Measurements from ENCODE around the gene CHST8.

The CHST8 gene

DNA sequence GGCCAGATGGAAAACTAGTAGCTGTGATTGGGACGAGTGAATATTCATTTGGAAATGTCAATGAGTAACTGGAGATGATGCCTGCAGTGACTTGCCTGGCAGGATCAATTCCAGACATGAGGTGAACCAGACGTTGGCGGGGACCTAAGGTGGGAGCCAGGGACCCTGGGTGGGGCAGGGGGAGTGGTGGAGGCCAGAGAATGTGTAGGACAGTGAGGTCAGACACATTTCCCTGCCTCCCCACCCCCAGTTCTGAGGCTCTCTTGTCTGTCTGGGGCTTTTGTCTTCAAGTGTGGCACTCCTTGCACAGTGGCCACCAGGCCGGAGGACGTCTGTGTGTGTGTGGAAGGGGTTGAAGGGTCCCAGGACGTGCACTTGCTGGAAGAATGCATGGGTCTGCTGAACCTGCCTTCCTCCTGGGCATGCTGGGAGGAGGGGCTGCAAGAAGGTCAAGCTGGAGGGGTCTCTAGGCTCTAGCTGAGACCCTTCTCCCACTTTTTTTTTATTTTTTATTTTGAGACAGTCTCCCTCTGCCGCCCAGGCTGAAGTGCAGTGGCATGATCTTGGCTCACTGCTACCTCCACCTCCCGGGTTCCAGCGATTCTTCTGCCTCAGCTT is 51.6 kb downstream of the CHST8 start:
- DNase-seq (ENCODE audit: low read depth): no peak

DNA sequence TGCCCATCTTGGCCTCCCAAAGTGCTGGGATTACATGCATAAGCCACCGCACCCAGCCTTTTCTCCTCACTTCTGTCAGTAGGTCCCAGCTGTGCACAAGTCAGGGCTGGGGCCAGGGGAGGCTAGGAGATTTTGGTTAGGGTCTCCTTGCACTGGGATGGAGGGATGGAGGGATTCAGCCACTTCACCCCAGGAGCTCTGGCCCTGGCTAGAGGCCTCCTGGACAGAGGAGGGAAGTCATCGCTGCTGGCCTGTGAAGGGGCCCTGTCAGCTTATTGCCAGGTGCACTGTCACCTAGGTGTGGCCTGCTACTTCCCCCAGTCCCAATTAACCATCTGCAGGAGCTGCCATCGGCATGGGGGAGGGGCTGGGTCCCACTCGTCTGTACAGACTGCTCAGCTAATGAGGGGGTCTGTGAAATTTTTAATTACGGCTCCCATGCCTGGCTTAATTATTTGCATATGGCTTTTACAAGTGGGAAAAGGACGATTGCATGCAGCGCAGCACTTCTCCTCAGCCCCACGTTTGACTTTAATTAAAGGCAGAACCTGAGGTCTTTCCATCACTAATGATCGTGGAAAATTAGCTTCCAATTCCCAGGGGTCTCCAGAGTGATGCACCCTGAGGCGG is 52.4 kb downstream of the CHST8 start:
- DNase-seq (ENCODE audit: low read depth): no peak

DNA sequence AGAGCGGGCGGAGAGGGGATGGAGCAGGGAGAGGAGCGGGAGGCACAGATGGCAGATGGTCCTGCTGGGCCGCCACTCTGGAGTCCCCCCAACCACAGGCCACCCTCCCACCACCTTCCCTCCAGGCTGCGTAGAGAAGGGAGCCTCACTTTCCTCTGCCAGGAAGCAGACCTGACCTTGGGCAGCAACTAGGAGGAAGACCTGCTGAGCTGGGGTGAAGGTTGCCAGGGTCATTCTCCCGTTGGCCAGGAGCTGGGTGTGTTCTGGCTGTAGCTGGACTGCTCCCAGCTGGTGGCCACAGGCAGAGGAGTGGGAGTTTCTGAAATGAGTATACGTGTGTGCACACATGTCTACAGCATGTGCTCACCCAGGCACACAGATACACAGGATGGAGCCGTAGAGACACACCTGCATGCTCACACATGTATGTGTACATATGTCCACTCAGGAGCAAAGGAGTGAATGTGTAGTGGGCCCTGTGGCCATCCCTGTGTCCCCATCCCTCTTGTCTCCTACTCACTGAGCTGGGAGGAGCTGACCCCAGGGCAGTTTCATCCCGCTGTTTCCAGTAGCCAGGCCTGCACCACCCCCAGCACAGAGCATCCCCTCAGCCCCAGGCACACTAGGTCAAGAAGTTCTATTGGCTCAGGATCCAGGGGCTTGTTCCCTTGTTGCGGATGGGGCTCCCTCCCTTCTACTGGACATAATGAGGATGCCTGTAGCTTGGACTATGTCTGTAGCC is 53.0 kb downstream of the CHST8 start:
- DNase-seq (ENCODE audit: low read depth): no peak

DNA sequence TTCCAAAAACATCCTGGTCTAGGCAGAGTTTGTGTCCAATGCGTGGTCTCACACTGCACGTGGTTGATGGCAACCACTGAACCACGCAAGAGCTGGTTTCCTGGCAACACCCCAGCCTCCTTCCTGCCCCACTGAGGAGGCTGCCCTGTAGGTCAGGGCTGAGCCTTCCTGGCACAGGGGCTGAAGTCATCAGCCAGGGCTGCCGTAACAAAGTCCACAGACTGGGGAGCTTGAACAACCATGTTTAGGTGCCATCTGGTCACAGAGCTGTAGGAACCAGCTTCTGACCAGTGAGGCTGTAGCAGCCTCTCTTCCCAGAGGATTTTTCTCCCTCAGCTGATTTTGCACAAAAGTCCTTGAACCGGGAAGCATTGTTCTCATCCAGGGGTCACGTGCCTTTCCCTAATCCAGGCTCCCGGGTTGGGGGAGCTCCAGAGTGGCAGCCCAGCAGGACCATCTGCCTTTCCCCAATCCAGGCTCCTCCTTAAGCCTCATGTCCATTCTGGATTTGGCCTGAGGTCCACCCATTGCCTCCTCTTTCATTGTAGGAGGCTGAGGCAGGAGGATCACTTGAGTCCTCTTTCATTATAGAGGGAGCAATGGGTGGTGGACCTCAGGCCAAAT is 53.9 kb downstream of the CHST8 start:
- DNase-seq (ENCODE audit: low read depth): no peak

DNA sequence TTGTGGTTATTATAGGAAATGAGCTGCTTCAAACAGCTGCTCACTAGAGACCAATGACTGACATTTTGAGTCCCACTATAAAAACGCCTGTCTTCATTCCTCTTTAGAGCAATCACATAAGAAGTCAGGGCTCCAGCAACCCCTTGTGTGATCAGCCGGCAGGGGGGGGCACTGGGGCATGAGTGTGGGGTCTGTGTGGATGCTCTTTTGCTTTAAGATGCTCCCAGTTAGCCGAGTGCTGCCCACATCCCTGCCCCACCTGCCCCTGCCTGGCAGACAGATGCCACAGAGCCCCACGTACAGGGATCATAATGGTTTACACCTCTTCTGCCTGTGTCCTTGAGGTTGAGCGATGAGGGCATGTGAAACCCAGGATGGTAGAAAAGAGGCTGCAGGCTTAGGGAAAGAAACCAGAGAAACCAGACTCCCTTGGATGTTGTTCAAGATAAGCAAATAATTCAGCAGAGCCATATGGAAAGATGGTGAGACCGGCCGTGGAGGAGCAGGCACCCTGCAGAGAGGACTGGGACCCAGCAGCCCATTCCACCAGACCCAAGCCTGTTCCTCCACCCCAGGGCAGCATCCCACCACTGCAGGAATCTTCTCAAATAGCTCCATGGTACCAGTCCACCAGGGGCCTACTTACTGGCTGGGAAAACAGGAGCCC is 55.4 kb downstream of the CHST8 start:
- no peak for DNase-seq (ENCODE audit: low read depth)

DNA sequence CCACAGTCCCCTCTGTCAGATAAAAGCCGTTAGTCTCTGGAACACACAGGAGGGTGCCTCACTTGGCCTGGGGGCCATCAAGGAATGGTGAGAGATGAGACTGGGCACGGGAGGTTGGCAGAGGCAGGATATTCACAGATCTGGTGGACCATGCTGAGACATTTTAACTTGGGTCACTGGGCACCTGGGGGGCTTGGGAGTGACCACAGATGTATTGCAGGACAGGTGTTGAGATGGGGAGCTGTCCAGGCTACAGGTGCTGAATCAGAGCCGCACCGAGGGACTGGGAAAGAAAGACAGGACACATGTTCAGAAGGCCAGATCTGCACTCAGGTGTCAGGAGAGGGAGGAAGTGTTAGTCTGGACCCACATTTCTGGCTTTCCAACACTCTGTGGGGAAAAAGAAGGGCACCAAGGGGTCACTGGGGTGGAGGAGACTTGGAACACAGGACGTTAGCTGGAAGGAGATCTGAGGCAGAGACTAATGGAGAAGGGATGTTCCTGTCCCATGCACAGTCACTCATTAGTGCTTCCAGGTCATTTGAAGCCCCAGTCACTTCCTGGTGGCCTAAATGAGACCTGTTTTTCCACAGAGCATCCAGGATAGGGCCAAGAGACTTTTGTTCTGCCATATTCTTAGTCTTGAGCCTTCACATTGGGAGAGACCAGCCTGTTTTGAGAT is 56.1 kb downstream of the CHST8 start:
- DNase-seq (ENCODE audit: low read depth): no peak

DNA sequence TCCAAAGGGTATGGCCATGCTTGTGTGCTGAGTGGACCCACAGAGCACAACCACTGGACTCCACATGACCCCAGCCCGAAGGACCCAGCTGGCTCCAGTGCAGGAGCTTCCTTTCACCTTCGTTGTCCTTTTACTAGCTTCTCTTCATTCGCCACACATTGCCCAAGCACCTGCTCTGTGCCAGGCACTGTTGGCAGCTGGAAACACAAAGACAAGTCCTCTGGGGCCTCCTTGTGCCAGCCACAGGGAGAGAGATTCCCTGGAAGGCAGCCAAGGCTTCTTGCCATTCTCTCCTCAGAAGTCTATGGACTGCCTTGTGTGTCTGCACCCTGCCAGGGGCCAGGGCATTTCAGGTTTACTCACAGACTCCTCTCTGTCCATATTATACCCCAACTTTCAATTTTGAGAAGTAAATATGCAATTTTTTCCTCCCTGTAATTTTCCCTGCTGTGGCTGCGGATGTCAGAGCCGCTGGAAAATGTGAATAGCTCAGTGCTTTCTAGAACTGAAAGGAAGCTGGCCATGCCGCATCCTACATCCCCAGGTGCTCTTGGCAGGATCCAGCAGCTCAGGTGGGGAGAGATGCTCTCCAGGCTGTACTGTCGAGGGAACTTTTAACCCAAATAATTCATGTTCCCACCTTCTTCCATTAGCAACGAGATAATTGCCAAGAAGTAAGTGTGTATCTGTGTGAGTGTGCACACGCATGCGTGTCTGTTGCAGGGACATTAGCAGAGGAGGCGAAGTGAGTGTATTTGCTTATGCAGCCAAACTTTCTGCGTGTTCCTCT is 57.2 kb downstream of the CHST8 start:
- DNase-seq (ENCODE audit: low read depth): no peak

DNA sequence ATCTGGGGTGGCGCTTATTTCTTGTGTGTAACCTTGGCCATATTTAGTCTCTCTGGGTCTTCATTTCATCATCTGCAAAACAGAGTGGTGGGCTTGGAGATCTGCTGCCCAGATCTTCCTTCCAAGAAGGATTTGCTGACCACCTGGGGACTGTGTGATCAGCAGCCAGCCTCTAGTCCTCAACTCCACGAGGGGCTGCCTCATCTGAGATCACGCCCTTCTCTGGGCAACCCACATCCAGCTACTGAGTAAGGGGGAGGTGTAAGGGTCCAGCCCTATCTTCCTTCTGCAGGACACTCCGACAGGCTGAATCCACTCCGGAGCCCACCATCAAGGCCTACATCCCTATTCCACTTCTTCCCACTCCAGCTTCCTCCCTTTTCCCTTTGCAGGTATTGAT is 57.9 kb downstream of the CHST8 start:
- no peak for DNase-seq (ENCODE audit: low read depth)

DNA sequence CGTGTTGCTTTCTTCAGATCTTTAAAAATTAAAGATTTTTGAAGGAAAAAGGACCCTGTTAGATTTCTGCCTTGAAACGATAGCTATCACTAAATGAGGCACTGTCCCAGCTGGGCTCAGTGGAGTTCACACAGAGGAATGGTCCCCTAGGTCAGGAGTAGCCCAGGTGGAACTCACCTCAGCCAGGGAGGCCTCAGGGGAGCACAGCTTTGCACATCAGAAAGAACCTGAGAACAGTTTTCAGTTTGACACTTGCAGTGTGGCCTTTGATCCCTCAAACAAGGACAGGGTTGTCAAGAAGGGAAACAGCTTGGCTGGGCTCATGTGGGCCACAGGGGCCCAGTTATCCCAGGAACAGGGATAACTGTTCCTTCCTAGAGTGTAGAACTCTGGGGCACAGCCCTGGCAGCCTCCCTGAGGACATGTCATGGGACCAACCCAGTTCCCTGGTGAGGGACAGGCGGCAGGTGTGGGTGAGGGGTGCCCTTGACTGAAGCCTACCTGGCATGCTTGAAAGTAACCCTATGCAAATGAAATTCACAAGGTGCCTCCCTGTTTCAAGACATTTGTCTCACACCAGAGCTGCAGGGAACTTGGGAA is 59.4 kb downstream of the CHST8 start:
- no peak for DNase-seq (ENCODE audit: low read depth)

DNA sequence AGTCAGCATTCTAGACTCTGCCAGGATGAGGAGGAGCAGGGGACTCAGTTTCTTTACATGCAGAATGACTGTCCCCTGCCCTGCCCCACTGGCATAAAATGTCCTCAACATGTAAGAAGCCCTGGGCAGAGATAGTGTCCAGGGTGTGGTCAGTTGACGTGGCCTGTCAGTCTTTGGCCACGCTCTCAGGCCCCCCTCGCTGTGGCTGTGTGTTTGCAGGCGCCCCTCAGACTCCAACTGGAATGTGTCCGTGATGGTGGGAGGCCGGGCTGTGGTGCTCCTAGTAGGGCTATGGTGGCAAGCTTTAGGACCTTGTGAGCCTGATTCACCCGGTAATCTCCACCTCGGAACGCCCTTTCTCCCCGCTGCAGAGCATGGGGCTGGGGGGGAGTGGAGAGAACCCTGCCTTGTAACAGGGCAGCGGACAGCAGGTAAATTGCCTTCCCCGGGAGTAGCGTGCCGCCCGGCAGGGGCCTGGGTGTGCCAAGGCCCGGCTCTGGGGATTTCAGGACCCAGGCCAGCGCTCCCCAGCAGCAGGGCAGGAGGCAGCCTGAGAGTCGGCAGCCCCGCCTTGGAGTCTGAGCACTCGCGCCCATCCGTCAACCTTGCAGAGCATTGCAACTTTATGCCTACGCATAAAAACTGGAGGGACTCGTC is 62.3 kb downstream of the CHST8 start:
- DNase-seq (ENCODE audit: low read depth): peak; percentile 22

DNA sequence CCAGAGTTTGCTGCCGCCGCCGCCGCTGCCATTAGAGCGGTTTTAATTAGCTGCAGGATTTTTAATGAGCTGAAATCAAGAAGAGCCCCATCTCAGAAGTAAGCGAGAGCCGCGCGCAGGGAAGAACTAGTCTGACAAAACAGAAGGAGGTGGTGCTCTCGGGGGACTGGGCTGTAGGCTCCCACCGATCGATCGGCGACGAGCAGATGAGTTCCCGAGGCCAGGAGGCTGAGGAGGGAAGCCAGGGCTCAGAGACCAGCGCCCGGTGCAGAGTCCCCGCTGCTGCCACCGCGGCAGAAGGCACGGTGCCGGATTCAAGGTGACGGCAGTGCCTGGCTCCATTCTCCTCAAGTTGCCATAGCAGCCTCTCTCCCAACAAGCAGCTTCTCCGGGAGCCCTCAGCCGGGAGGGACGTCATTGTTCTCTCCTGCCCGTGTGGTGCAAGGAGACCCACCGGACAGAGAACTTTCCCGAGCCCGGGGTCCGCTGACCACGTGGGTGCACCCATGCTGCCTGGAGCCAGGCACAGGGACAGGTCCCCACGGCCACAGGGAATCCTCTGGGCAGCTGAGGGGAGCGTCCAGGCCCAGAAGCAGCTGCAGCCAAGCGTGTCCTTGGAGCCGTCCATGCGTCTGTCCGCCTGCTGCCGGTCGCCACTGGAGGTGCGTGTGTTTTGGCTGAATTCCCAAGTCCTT is 62.9 kb downstream of the CHST8 start:
- DNase-seq (ENCODE audit: low read depth): no peak

DNA sequence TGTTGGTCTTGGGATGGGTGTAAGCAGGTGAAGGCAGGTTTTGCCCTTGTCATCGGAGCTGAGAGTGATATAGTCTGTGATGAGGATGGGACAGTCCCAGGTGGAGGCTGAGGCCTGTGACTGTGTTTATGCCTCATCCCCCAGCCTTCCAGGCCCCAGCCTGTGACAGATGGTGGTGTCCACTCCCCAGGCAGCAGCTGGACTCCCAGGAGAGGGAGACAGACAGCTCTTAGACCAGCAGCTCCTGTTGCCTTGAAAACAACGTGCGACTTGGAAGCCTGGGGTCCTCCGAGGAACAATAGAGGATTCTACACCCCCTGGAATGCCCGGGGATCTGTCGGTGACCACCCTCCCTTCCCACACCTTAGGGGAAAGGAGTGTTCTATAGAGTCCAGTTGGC is 63.8 kb downstream of the CHST8 start:
- DNase-seq (ENCODE audit: low read depth): no peak

DNA sequence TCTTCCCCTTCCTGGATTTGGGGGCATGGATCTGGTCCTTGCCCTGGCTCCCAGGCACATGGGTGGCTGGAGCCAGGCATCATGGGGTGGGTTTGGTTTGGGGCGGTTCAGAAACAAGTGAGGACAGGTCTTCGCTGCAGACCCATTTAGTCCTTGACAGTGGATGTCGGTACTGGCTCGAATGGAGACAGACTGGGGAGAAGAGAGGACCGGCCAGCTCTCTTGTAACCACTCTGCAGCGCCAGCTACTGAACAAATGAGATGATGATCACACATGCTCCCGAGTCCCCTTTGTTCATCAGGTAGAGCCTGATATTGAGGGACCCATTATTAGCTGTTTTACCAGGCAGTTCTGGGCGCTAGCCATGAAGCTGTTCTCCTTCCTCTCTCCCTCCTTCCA is 64.5 kb downstream of the CHST8 start:
- no peak for DNase-seq (ENCODE audit: low read depth)

DNA sequence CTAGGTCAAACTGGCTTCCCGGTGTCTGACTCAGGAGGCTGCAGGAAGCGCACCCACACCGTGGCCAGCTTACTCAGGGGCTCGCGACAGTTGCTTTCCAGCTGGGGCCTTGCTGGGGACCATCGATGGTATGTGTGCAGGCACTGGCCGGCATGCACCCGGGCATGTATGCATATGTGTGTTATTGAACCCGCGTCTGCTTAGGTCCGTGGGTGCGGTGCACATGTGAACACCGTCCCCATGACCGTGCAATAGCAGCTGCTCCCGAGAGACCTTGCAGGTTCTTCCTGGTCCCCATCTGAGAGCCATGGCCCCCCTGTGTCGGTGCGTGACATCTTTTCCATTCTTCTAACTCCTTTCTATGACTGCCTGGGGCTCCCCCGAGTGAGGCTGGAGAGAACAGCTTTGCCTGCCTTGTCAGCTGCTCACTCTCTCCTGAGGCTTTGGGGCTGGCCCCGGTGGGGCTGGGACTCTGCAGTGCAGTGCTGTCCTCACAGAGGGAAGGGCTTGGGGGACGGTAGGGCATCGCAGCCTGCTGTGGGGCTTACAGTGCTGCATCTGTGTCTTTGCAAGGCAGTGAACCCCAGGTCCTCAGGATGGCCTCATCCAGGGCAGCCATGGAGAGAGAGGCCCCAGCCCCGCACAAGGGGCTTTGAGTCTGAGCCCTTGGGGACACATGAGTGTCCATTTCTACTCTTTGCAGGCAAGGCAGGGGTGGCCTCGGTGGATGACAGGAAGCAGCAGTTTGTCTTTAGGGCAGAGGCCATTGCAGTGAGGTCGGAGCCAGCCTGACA is 65.1 kb downstream of the CHST8 start:
- no peak for DNase-seq (ENCODE audit: low read depth)

DNA sequence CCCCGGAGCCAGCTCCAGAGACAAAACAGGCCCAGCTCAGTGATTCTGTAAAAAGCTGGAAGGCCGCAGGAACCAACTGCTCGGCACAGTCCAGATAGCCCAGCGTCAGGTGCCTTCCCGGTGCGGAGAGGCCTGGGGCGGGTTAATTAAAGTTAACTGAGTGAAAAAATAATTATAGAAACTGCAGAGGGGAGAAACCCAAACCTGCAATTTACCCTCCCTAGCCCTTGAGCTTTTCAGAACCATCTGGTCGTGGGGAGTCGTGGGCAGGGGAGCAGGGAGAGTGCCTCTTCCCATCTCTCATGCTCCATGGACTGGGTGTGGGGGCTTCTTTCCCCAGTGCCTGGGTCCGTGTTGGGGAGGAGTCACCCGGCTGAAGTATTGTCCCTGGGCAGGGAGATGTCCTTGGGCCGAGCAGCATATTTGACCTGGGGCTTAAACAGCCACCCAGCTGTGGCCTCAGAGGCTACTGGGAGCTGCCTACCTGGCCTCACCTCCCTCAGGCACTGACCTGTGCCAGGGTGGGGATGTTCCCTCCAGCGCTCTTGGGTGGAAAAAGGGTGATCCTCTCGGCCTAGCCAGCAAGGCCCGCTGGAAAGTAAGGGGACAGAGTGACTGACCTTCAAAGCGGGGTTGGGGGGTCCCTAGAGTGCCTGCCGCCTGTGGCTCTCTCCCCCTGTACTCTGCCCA is 65.9 kb downstream of the CHST8 start:
- no peak for DNase-seq (ENCODE audit: low read depth)

DNA sequence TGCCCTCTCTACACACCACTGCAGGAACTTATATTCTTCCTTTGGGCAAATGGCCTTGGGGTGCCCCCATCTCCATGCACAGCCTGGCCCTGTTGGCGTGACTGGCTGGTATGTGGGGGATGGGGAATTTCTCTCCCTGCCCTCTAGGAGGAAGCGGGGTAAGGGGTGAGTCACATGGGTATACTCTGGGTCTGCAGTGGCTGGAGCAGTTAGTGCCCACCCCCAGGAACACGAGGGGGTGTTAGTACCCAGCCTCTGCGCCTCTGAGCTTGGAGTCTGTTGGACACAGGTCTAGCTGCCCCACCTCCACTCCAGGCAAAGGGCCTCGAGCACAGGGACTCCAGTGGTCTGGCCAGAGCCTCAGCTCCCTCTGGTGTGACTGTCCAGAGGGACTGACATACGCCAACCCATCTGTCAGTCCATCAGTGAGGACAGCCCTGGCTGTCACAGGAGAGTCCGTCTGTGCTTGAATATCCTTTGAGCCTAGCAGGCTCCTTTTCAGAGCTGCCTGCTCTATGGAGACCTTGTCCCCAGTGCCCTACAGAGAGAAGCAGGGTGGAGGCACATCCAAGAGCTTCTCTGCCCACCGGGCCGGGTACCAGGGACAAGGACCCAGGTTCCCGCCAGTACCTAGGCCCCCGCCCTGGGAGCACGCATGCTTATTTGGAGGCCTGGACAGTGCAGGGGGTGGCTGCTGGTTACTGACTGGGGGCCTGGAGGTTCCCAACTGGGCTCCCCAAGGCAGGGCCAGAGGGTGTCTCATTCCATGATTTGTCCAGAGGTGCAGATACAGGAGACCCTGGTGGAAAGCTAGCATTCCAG is 66.6 kb downstream of the CHST8 start:
- no peak for DNase-seq (ENCODE audit: low read depth)

DNA sequence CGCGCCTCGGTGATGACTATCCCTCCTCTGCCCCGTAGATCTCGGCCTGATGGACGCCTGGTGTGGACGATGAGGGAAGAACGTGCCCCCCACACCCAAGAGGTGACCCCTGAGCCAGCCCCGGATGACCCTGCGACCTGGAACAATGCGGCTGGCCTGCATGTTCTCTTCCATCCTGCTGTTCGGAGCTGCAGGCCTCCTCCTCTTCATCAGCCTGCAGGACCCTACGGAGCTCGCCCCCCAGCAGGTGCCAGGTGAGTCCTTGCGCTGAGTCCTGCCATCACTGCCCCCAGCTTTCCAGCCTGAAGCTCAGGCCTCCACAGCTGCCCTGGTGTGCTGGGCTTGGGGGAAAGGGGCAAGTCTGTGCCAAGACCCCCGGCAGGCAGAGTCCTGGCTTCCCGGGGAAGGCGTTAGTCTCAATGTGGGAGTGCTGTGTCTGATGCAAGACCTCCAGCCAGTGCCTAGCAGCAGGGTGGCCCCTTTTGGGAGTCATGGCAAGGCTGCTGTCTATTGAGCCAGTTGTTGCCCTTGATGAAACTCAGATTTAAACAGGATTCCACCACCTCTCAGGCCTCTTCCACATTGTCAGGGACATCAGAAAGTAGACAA is 67.5 kb downstream of the CHST8 start:
- DNase-seq (ENCODE audit: low read depth): no peak
